Stimulated activated naive CD8-positive, alpha-beta T cell treated with anti-CD3 and anti-CD28 coated beads, Interleukin-15, Interleukin-2, amounts not matched to agents 100 U/mL and 50 U/mL, for 24 hours (primary cell): ENCODE data around the gene CFAP73.
"Not testable (repeated sequence)": the region's sequence is repeated elsewhere in the genome, so short reads cannot be mapped to it uniquely, and the experiment has no call there.

Experiments used
- ATAC-seq: fragments of 150-1000 bp; cut with Tn5 transposase; one replicate; pipeline ENCODE4 v1.10.0; 2021
- DNase-seq: peaks from one replicate; pipeline ENCODE4 v3.0.0; 2021

CFAP73 gene

GRCh38 chr12:113149361-113150150 is at the start of gene CFAP73:
Gene CFAP73 (plus strand): TSS chr12:113149724. CDS start chr12:113149858, 134 bp downstream.
- ATAC-seq (no peak), DNase-seq (peak; percentile 40)

- no peak for DNase-seq
- no peak for ATAC-seq
Observed at GRCh38 chr12:113099764-113100163, 49.8 kb upstream of the CFAP73 start.

GRCh38 chr12:113101751-113102150 is 47.8 kb upstream of the CFAP73 start:
- ATAC-seq (no peak), DNase-seq (no peak)

- DNase-seq: no peak
- ATAC-seq: no peak
Observed at GRCh38 chr12:113102811-113103210, 46.7 kb upstream of the CFAP73 start.

GRCh38 chr12:113103756-113104450 is 45.6 kb upstream of the CFAP73 start:
- ATAC-seq (peak; percentile 83), DNase-seq (peak; percentile 67)

GRCh38 chr12:113104953-113105510 is 44.5 kb upstream of the CFAP73 start:
- ATAC-seq (no peak), DNase-seq (no peak)

- DNase-seq (no peak), ATAC-seq (no peak)
Observed at GRCh38 chr12:113105606-113106271, 43.8 kb upstream of the CFAP73 start.

- DNase-seq (no peak), ATAC-seq (no peak)
Observed at GRCh38 chr12:113106361-113106760, 43.2 kb upstream of the CFAP73 start.

GRCh38 chr12:113108308-113108707 is 41.2 kb upstream of the CFAP73 start:
- DNase-seq: no peak
- no peak for ATAC-seq

- ATAC-seq (no peak), DNase-seq (no peak)
Observed at GRCh38 chr12:113109360-113109759, 40.2 kb upstream of the CFAP73 start.

- DNase-seq: no peak
- no peak for ATAC-seq
Observed at GRCh38 chr12:113109872-113110599, 39.5 kb upstream of the CFAP73 start.

- no peak for DNase-seq
- ATAC-seq: no peak
Observed at GRCh38 chr12:113111247-113111646, 38.3 kb upstream of the CFAP73 start.

GRCh38 chr12:113112043-113112899 is 37.3 kb upstream of the CFAP73 start:
- DNase-seq: no peak
- ATAC-seq: no peak

GRCh38 chr12:113113397-113113796 is 36.1 kb upstream of the CFAP73 start:
- ATAC-seq (no peak), DNase-seq (no peak)

GRCh38 chr12:113114447-113115178 is 34.9 kb upstream of the CFAP73 start:
- ATAC-seq (no peak), DNase-seq (no peak)

- DNase-seq (no peak), ATAC-seq (no peak)
Observed at GRCh38 chr12:113115455-113116126, 33.9 kb upstream of the CFAP73 start.

- DNase-seq (no peak), ATAC-seq (no peak)
Observed at GRCh38 chr12:113116875-113117274, 32.6 kb upstream of the CFAP73 start.

- not testable (repeated sequence) for ATAC-seq, DNase-seq
Observed at GRCh38 chr12:113117684-113118083, 31.8 kb upstream of the CFAP73 start.

- ATAC-seq (no peak), DNase-seq (no peak)
Observed at GRCh38 chr12:113118142-113118541, 31.4 kb upstream of the CFAP73 start.
